Measurements from ENCODE around the gene CAMK2N1. TPM values are rescaled to one million over a fixed set of nuclear protein-coding genes. Genes with fewer than 3 reads are reported as not detected.

The CAMK2N1 gene
- total and polyA plus RNA-seq, 2 of the 8 experiments (the other 6 are each of a cell fraction or from before 2014, with no cell fraction given) = 2.3 to 5.6 TPM

DNA sequence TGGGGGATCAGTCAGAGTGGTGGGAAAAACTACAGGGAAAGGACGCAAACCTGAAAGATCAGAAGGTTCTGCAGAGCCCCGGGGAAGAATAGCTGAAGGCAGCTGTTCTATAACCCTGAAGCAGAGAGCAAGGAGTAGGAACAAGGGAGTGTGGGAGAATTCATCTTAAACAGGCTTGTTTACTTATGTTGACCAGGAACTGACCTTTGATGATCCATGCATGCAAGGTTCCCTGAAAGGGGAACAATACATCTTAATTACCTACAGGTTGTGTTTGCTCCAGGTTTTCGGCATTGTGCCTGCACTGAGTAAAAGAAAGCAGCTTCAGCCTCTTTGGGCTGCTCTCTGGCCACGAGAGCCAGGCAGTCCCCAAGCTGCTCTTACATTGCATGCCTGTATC lies 47.6 kb upstream of the CAMK2N1 start:
- Histone ChIP-seq H2AFZ (ENCODE audit: low read length) (0 out of 2 replicates have a peak overlapping the region, but pooled peaks have one; percentile 31), H3K4me2 (ENCODE audit: insufficient read depth in 1 of 2, low read depth in 2 of 2, low read length in 2 of 2) (no peak overlapping the region), H3K23ac (ENCODE audit: insufficient read length) (no peak overlapping the region), H3K9me3 (ENCODE audit: insufficient read depth in 2 of 2, low read depth in 1 of 2, low read length in 1 of 2) (no peaks in the 10 kb centered on the region), H3K56ac (replicated peaks; ENCODE audit: insufficient read length, low read depth, low read length) (no peak overlapping the region), H2BK120ac (replicated peaks; ENCODE audit: low read depth, low read length) (no peak overlapping the region), H3K27me3 (replicated peaks in 1 of 4; ENCODE audit: control insufficient read depth in 3 of 4, extremely low read depth in 1 of 4, insufficient read depth in 3 of 4, low read length in 3 of 4) (peaks cover 0 to 6% (median 0%) of the 10 kb centered on the region in 4 experiments; a peak in 4 of 7 replicates), H3K23me2 (ENCODE audit: low read depth, low read length) (no peaks in the 10 kb centered on the region), H3K18ac (ENCODE audit: extremely low read depth, low read length) (no peak overlapping the region), H2BK5ac (ENCODE audit: low read depth, low read length) (no peak overlapping the region), H3K36me3 (ENCODE audit: control insufficient read depth in 2 of 4, insufficient read depth in 4 of 4, low read length in 3 of 4) (no peaks in the 10 kb centered on the region), H3K79me2 (ENCODE audit: control insufficient read depth in 1 of 2, insufficient read depth in 2 of 2, low read length in 2 of 2) (no peaks in the 10 kb centered on the region), H3K4me1 (replicated peaks in 1 of 4; ENCODE audit: control insufficient read depth in 3 of 4, insufficient read depth in 4 of 4, low read length in 3 of 4) (no peaks in the 10 kb centered on the region), H4K5ac (ENCODE audit: insufficient read length, low read depth, low read length) (no peak overlapping the region), H4K91ac (replicated peaks; ENCODE audit: insufficient read length, low read length) (no peak overlapping the region), H4K20me1 (replicated peaks in 1 of 2; ENCODE audit: control insufficient read depth in 1 of 2, insufficient read depth in 2 of 2, low read length in 2 of 2) (peaks cover 0 to 1% of the 10 kb centered on the region in 2 experiments), H2BK20ac (ENCODE audit: low read length) (no peak overlapping the region), H2AK5ac (ENCODE audit: low read depth, low read length) (no peak overlapping the region), H3K79me1 (ENCODE audit: low read depth, low read length) (no peaks in the 10 kb centered on the region), H3K4ac (replicated peaks; ENCODE audit: insufficient read length, low read depth, low read length) (no peak overlapping the region), H3K14ac (ENCODE audit: insufficient read length) (no peak overlapping the region), H3K4me3 (ENCODE audit: extremely low read depth in 1 of 4, insufficient read depth in 2 of 4, low read depth in 3 of 4, low read length in 4 of 4) (no peak overlapping the region), H3K9ac (replicated peaks in 1 of 4; ENCODE audit: extremely low read depth in 1 of 4, low read depth in 3 of 4, low read length in 3 of 4) (no peak overlapping the region), H2BK12ac (ENCODE audit: low read depth, low read length) (0 out of 2 replicates have a peak overlapping the region, but pooled peaks have one; percentile 60), H3K27ac (ENCODE audit: low read depth, low read length) (no peak overlapping the region), H2BK15ac (ENCODE audit: low read length) (no peak overlapping the region), H4K8ac (ENCODE audit: extremely low read depth, insufficient read depth, low read length) (no peak overlapping the region)
- POLR2A ChIA-PET (ENCODE audit: partially characterized antibody) = interaction anchor here (1.2 kb wide), 1 partner anchor 26 kb away, joined by 3 read pairs; the partner anchor contains the start of gene MUL1
- CTCF ChIA-PET (ENCODE audit: partially characterized antibody) = interaction anchor here (0.8 to 2.8 kb wide), 5 partner anchors 9 to 11 kb away, joined by 3 to 9 read pairs (median 4); no protein-coding TSS in a partner anchor
- DNase-seq (ENCODE audit: low read depth in 1 of 2, low spot score in 2 of 2) (no peak), FAIRE-seq (no peak)
- 83% methylated on average over 4 of the region's 4 CpGs; no CpG with 5 or more reads in 1 of the 2 experiments for WGBS, 2 experiments (ENCODE audit: extremely low coverage in 1 of 2, insufficient coverage in 1 of 2, insufficient read length in 1 of 2, insufficient replicate concordance in 2 of 2, low coverage in 1 of 2, low lambda C conversion rate in 2 of 2, missing lambda C conversion rate in 1 of 2)
- no peak for TF ChIP-seq BRCA1 (IDR thresholded peaks at IDR 0.05; ENCODE audit: low read depth, low read length)
- TF ChIP-seq CEBPB (IDR thresholded peaks at IDR 0.05; ENCODE audit: low read depth, low read length) = no peak
- TF ChIP-seq TBP (IDR thresholded peaks at IDR 0.05; ENCODE audit: low read depth, low read length) = no peak
- TF ChIP-seq POLR2AphosphoS5 (IDR thresholded peaks at IDR 0.05; ENCODE audit: low read depth, low read length) = no peak
- TF ChIP-seq EZH2 (IDR thresholded peaks at IDR 0.05; ENCODE audit: low read depth, low read length, severe bottlenecking) = no peak

Data from H1 (cell line).